ENCODE data around the gene SAMD11.
A peak's percentile ranks its signal among the peaks of the same experiment; 100 is the strongest.
"Not testable (repeated sequence)": the region's sequence is repeated elsewhere in the genome, so short reads cannot be mapped to it uniquely, and the experiment has no call there.

SAMD11 gene

DNA sequence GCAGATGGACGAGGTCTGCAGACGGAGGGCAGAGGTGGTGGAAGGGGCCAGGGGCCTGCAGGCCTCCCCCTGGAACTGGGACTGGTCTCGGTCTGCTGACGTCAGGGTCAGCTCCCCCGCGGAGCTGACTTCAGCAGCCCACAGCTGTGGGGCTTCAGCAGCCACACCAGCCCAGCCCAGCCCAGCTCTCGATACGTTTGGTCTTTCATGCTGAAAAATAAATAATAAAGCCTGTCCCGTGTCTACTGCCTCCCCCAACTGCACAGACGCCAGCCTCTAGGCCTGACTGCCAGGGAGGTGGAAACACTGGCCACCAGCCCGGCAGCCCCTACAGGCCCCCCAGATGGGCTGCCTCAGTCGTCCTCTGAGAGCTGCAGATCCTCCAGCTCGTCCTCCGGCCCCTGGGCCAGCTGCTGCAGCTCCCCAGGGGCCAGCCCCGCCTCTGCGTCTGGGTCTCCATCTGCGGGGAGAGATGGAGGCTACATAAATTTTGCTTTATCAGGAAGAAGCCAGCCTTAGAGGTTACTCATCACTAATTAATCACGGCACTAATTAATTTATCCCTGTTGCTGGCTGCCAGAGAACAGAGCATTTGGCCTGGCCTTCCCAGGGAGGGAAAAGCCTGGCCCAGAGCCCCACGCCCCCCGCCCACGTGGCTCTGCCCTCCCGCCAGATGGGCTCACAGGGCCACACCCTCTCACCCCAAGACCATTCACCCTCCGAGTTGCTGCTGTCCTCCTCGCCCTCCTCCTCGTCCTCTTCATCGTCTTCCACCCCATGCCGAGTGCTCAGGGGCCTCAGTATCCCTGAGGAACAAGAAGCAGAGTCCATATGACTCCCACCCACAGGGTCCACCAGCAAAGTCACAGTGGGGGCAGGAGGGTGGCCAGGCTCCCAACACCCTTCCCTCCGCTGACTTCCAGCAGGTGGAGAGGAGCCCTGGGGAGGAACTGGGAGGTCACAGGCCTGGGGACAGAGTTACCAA lies 20.9 kb downstream of the SAMD11 start:
- no peak for DNase-seq (ENCODE audit: low read depth in 3 of 3, low spot score in 1 of 3)

DNA sequence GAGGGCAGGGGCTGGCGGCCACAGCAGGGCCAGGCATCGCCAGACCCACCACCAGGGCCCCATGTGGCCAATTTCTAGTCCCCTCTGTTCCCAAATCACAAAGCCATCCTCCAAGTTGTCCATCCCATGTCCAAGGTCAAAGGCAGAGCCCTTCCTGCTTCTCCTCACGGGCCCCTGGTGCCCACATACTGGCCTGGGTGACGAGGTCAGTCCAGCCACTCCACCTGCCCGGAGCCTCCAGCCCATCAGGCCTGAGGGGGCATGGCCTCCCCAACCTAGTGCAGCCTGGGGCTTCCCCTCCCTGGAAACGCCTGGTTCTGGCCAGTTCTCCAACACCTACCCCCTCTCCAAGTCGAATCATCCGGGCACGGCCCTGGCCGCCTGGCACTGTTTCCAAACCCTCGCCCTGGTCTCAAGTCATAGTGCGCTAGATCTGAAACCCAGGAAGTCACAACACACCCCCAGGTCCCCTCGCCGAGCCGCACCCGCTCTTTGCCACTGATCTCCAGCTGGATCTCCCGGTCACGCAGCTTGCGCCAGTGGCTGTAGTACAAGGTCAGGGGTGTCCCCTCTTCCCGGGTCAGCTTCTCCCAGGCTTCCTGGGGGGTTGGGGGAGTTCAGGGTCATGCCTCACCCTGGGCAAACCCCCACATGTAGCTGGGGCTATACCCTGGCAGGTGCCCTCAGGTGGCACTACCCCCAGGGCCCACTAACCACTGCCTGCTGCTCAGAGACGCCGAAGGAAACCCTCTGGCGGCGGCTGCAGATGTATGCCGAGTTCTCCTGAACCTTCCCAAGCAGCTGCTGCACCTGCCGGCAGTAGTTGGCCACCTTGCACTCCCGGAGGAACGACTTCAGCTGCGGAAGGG lies 22.2 kb downstream of the SAMD11 start:
- no peak for DNase-seq (ENCODE audit: low read depth in 3 of 3, low spot score in 1 of 3)

DNA sequence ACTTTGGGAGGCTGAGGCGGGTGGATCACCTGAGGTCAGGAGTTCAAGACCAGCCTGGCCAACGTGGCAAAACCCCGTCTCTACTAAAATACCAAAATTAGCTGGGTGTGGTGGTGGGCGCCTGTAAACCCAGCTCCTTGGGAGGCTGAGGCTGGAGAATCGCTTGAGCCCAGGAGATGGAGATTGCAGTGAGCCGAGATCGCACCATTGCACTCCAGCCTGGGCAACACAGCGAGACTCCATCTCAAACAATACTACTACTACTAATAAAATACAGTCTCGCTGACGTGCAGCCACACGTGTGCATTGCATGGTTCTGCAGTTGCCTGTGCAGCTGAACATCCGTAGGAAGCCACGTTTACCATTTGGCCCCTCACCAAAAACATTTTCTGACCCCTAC lies 23.1 kb downstream of the SAMD11 start:
- not testable (repeated sequence) for DNase-seq (ENCODE audit: low read depth in 3 of 3, low spot score in 1 of 3)

DNA sequence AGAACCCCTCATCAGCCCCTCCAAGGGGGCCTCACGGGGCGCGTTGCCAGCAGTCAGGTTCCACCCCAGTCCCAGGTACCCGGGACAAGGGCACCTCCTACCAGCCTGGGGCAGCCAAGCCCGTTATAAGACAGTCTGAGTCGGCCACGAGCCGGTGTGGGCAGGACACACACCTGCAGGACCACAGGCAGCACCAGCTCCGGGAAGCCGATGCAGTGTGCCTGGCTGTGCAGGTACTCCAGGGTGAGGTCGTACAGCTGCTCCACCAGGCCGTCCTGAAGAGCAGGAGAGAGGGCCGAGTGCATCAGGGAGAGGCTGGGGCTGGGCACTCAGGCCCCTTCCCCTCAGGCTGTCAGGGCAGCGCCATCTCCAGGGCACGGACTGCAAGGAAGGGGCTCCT lies 24.2 kb downstream of the SAMD11 start:
- DNase-seq (ENCODE audit: low read depth in 3 of 3, low spot score in 1 of 3): no peak

GRCh38 chr1:950268-950667 lies 26.5 kb downstream of the SAMD11 start:
- no peak for DNase-seq (ENCODE audit: low read depth in 3 of 3, low spot score in 1 of 3)

- no peak for DNase-seq (ENCODE audit: low read depth in 3 of 3, low spot score in 1 of 3)
Observed at GRCh38 chr1:950881-951280, 27.2 kb downstream of the SAMD11 start.

DNA sequence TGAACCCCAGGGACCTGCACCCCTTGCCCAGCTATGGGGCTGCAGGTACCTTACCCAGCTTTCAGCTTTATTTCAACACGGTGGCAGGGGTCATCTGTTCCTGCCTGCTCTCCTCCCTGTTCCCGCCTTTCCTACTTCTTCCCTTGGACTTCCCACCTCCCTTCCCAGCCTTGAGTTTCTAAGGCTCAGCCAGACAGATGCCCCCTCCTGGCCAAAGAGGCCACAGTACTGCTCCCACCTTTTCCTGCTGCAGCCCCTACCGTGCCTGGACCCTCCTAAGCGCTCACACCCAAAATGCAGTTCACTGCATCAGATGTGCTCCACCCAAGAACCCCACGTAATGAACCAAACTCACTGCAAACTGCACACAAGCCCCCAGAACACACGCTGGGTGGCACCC lies 27.6 kb downstream of the SAMD11 start:
- DNase-seq (ENCODE audit: low read depth in 3 of 3, low spot score in 1 of 3): no peak

GRCh38 chr1:952201-952600 lies 28.5 kb downstream of the SAMD11 start:
- no peak for DNase-seq (ENCODE audit: low read depth in 3 of 3, low spot score in 1 of 3)

DNA sequence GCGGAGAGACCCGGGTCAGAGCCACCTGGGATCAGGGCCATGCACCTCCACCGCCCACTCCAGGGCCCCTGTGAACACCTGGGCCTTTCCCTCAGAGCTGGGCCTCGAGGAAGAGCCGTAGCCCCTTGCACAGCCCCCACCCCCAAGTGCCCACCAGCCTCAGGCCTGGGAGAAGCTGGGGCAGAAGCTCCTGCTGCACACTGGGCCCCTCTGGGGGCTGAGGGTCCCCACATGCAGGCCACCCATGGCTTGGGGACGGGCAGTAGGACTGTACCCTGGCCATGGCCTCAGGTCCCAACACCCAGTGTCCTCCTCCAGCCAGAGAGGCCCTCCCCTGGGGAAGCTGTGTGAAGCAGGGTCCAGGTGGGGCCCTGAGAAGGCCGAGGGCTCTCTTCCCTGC lies 28.9 kb downstream of the SAMD11 start:
- no peak for DNase-seq (ENCODE audit: low read depth in 3 of 3, low spot score in 1 of 3)

GRCh38 chr1:953524-954320 lies 30.0 kb downstream of the SAMD11 start:
- DNase-seq (ENCODE audit: low read depth in 3 of 3, low spot score in 1 of 3): no peak

- no peak for DNase-seq (ENCODE audit: low read depth in 3 of 3, low spot score in 1 of 3)
Observed at GRCh38 chr1:954927-955326, 31.2 kb downstream of the SAMD11 start.

GRCh38 chr1:955474-955873 lies 31.8 kb downstream of the SAMD11 start:
- no peak for DNase-seq (ENCODE audit: low read depth in 3 of 3, low spot score in 1 of 3)

GRCh38 chr1:956636-957035 lies 32.9 kb downstream of the SAMD11 start:
- DNase-seq (ENCODE audit: low read depth in 3 of 3, low spot score in 1 of 3): no peak

- peak; percentile 86 to 99 (median 97) for DNase-seq (ENCODE audit: low read depth in 3 of 3, low spot score in 1 of 3)
Observed at GRCh38 chr1:958823-959730, 35.4 kb downstream of the SAMD11 start, which contains the start of gene NOC2L. TSS of gene NOC2L (minus strand) at chr1:959256. CDS start at chr1:959240, 16 bp downstream.

GRCh38 chr1:959731-960362 lies 36.1 kb downstream of the SAMD11 start:
- DNase-seq (ENCODE audit: low read depth in 3 of 3, low spot score in 1 of 3): no peak

GRCh38 chr1:960363-961131 lies 36.8 kb downstream of the SAMD11 start, which contains the start of gene KLHL17:
TSS of gene KLHL17 (plus strand) at chr1:960584. CDS start at chr1:960694, 110 bp downstream.
- DNase-seq (ENCODE audit: low read depth in 3 of 3, low spot score in 1 of 3): peak; percentile 30 to 76 (median 49)

DNA sequence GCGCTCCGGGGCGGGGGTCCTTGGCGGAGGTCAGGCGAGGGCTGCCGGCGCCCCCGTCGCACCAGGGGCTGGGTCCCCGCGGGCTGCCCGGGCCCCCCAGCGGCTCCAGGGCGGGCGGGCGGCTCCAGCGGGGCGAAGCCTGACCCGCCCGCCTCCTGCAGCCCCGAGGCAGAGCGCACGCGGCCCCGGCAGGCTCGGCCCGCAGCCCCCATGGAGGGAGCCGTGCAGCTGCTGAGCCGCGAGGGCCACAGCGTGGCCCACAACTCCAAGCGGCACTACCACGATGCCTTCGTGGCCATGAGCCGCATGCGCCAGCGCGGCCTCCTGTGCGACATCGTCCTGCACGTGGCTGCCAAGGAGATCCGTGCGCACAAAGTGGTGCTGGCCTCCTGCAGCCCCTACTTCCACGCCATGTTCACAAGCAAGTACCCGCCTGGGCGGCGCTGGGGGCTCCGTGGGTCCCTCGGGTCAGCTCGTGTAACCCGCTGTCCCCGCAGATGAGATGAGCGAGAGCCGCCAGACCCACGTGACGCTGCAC lies 37.5 kb downstream of the SAMD11 start:
- DNase-seq (ENCODE audit: low read depth in 3 of 3, low spot score in 1 of 3): no peak
